IMR-90 (cell line): Measurements from ENCODE around the gene WDR6.

Source experiments
- CHD1 ChIP-seq: IDR thresholded peaks from 2 replicates; pipeline ENCODE4 v1.6.1; 2012; ENCODE audit warnings: low read depth, low read length, improper control_type of control experiment
- MAFK ChIP-seq: IDR thresholded peaks from 2 replicates; pipeline ENCODE4 v1.6.1; 2012; ENCODE audit warnings: low read depth, low read length, improper control_type of control experiment
- POLR2A ChIP-seq: IDR thresholded peaks from 2 replicates; pipeline ENCODE4 v1.6.1; 2012; ENCODE audit warnings: mild to moderate bottlenecking, low read depth, low read length
- RCOR1 ChIP-seq: IDR thresholded peaks from 2 replicates; pipeline ENCODE4 v1.6.1; 2012; ENCODE audit warnings: mild to moderate bottlenecking, low read length, improper control_type of control experiment; ENCODE audit not compliant: insufficient replicate concordance
- RFX5 ChIP-seq: IDR thresholded peaks from 2 replicates; pipeline ENCODE4 v1.8.0; 2012; ENCODE audit warnings: low read depth, mild to moderate bottlenecking, low read length, moderate library complexity
- TF ChIP-seq, protein P1 (sequence below): conservative IDR thresholded peaks from 2 replicates; pipeline ENCODE4 v1.5.1; 2012; ENCODE audit warnings: mild to moderate bottlenecking, low read depth, low read length, improper control_type of control experiment

DNA sequence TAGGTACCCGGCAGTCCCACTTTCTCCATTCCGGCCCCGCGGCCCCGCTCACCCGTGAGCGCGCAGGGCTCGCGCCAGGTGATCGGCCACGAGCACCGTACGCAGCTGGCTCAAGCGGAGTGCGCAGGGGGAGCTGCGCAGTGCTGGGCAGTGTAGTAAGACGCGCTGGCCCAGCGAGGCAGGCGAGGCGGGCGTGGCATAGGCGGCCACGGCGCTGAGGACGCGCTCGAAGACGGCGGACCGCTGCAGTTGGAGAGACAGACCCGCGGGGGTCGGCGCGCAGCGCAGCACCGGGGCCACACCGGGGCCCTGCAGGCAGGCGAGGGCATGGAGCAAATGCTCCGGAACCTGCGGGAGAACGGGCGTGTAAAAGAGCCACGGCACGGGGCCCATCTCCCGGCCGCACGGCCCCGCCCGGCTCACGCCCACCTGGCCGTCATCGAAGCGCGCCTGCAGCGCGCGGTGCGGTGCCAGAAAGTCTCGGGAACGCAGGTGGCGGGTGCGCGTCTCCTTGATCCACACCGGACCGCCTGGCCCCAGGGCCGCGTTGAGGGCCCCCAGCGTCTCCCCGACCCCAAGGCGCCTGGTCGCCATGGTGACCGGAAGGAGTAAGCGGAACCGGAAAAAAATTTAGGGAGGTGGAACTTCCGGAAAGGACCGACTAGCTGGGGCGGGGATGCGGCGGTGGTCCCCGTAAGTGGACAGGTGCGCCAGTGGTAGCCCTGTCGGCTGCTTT, 10.9 kb downstream of the WDR6 start, which contains the start of gene DALRD3:
- TF ChIP-seq, protein P1, sequence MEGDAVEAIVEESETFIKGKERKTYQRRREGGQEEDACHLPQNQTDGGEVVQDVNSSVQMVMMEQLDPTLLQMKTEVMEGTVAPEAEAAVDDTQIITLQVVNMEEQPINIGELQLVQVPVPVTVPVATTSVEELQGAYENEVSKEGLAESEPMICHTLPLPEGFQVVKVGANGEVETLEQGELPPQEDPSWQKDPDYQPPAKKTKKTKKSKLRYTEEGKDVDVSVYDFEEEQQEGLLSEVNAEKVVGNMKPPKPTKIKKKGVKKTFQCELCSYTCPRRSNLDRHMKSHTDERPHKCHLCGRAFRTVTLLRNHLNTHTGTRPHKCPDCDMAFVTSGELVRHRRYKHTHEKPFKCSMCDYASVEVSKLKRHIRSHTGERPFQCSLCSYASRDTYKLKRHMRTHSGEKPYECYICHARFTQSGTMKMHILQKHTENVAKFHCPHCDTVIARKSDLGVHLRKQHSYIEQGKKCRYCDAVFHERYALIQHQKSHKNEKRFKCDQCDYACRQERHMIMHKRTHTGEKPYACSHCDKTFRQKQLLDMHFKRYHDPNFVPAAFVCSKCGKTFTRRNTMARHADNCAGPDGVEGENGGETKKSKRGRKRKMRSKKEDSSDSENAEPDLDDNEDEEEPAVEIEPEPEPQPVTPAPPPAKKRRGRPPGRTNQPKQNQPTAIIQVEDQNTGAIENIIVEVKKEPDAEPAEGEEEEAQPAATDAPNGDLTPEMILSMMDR: no peak
- TF ChIP-seq POLR2A (peak; percentile 55), MAFK (no peak), RCOR1 (no peak), CHD1 (no peak), RFX5 (no peak)
